Thymus (tissue), 11 donors: ENCODE data around the gene AAK1. TPM values are rescaled to one million over a fixed set of nuclear protein-coding genes. Genes with fewer than 3 reads are reported as not detected.
A peak's percentile ranks its signal among the peaks of the same experiment; 100 is the strongest.

Source experiments
- DNase-seq, 9 donors: peaks; one replicate each; pipeline ENCODE4 v3.0.0-alpha.2; 2013; ENCODE audit warnings: low spot score in 9 of 9, low read depth in 6 of 9, missing footprints in 1 of 9
- H3K27ac ChIP-seq, 2 donors: one replicate each; pipeline ENCODE4 v1.5.1; 2013; ENCODE audit warnings: control low read depth in 1 of 2, low read depth in 1 of 2, low read length in 1 of 2, mild to moderate bottlenecking in 1 of 2, moderate library complexity in 1 of 2
- H3K27me3 ChIP-seq, 2 donors: one replicate each; pipeline ENCODE4 v1.5.1; 2013; ENCODE audit warnings: low read length in 1 of 2; ENCODE audit not compliant: control insufficient read depth in 2 of 2, insufficient read depth in 1 of 2
- H3K36me3 ChIP-seq, 2 donors: one replicate each; pipeline ENCODE4 v1.5.1; 2013; ENCODE audit warnings: low read length in 1 of 2, mild to moderate bottlenecking in 1 of 2, moderate library complexity in 1 of 2; ENCODE audit not compliant: control insufficient read depth in 2 of 2, insufficient read depth in 2 of 2
- H3K4me1 ChIP-seq, 2 donors: one replicate each; pipeline ENCODE4 v1.5.1; 2013; ENCODE audit warnings: low read length in 2 of 2; ENCODE audit not compliant: control insufficient read depth in 2 of 2, insufficient read depth in 2 of 2
- H3K4me3 ChIP-seq, 2 donors: one replicate each; pipeline ENCODE4 v1.5.1; 2013; ENCODE audit warnings: low read length in 2 of 2, control low read depth in 1 of 2, mild to moderate bottlenecking in 1 of 2
- H3K9me3 ChIP-seq, 2 donors: one replicate each; pipeline ENCODE4 v1.5.1; 2013; ENCODE audit warnings: low read length in 1 of 2, mild to moderate bottlenecking in 1 of 2; ENCODE audit not compliant: control insufficient read depth in 2 of 2, insufficient read depth in 1 of 2
- WGBS: extraction: QIAGEN DNeasy Blood & Tissue Kit; methylation state at CpG from one replicate; pipeline ENCODE4 v1.1.7; 2013; 5-methylcytosine and 5-hydroxymethylcytosine counted together
- polyA plus RNA-seq: library from polyadenylated mRNA; stranded (reverse); fragments of 200-250 nt; gene quantifications from one replicate; pipeline ENCODE4 v1.2.3, GENCODE V29; 2013
- total RNA-seq: library from RNA; stranded (reverse); fragments of 120-200 nt; gene quantifications from one replicate; pipeline ENCODE4 v1.2.4, GENCODE V29; 2013
- donor health status: healthy.

AAK1 gene
- total and polyA plus RNA-seq, 2 donors: 17.4 to 26.6 TPM

GRCh38 chr2:69592511-69592910 is 51.0 kb downstream of the AAK1 start:
- Histone ChIP-seq H3K4me1 (no peaks in the 10 kb centered on the region), H3K27me3 (no peaks in the 10 kb centered on the region), H3K27ac (no peak overlapping the region), H3K36me3 (no peaks in the 10 kb centered on the region), H3K9me3 (no peaks in the 10 kb centered on the region), H3K4me3 (no peak overlapping the region)
- DNase-seq: no peak

GRCh38 chr2:69589973-69590652 is 53.4 kb downstream of the AAK1 start:
- Histone ChIP-seq H3K4me1 (no peaks in the 10 kb centered on the region), H3K4me3 (no peak overlapping the region)

GRCh38 chr2:69588945-69589344 is 54.6 kb downstream of the AAK1 start:
- H3K27me3 ChIP-seq: no peaks in the 10 kb centered on the region
- no peaks in the 10 kb centered on the region for H3K36me3 ChIP-seq
- H3K9me3 ChIP-seq: no peaks in the 10 kb centered on the region
- DNase-seq: no peak
- 95% methylated on average over 6 of the region's 6 CpGs for WGBS
- no peak overlapping the region for H3K4me3 ChIP-seq
- H3K27ac ChIP-seq: no peak overlapping the region
- no peaks in the 10 kb centered on the region for H3K4me1 ChIP-seq

More at GRCh38 chr2:69589973-69590652, 53.4 kb downstream of the AAK1 start:
- no peak overlapping the region for H3K27ac ChIP-seq
- H3K9me3 ChIP-seq: no peaks in the 10 kb centered on the region
- H3K27me3 ChIP-seq: no peaks in the 10 kb centered on the region
- H3K36me3 ChIP-seq: no peaks in the 10 kb centered on the region
- no peak for DNase-seq
- WGBS: 71% methylated on average over 8 of the region's 8 CpGs

- no peaks in the 10 kb centered on the region for H3K27me3 ChIP-seq
- no peak for DNase-seq
- H3K36me3 ChIP-seq: no peaks in the 10 kb centered on the region
- peaks cover 0 to 3% of the 10 kb centered on the region in 2 donors for H3K4me1 ChIP-seq
- no peak overlapping the region for H3K4me3 ChIP-seq
- no peak overlapping the region for H3K27ac ChIP-seq
- 97% methylated on average over 3 of the region's 3 CpGs for WGBS
- H3K9me3 ChIP-seq: no peaks in the 10 kb centered on the region
Observed at GRCh38 chr2:69588403-69588802, 55.1 kb downstream of the AAK1 start.

- Histone ChIP-seq H3K4me3 (no peak overlapping the region), H3K9me3 (no peaks in the 10 kb centered on the region), H3K4me1 (peaks cover 13 to 18% of the 10 kb centered on the region in 2 donors), H3K27ac (no peak overlapping the region), H3K27me3 (no peaks in the 10 kb centered on the region), H3K36me3 (no peaks in the 10 kb centered on the region)
- WGBS: 93% methylated on average over 6 of the region's 6 CpGs
- no peak for DNase-seq
Observed at GRCh38 chr2:69585855-69586555, 57.5 kb downstream of the AAK1 start.

- Histone ChIP-seq H3K27me3 (no peaks in the 10 kb centered on the region), H3K9me3 (no peaks in the 10 kb centered on the region), H3K36me3 (peaks cover 0 to under 1% of the 10 kb centered on the region in 2 donors), H3K27ac (no peak overlapping the region), H3K4me1 (peaks cover 13 to 18% of the 10 kb centered on the region in 2 donors), H3K4me3 (no peak overlapping the region)
- 98% methylated on average over 9 of the region's 9 CpGs for WGBS
- DNase-seq: no peak
Observed at GRCh38 chr2:69584127-69584889, 59.2 kb downstream of the AAK1 start.

- no peaks in the 10 kb centered on the region for H3K27me3 ChIP-seq
- 61% methylated on average over 3 of the region's 3 CpGs for WGBS
- peaks cover 0 to 3% of the 10 kb centered on the region in 2 donors for H3K36me3 ChIP-seq
- no peak overlapping the region for H3K4me3 ChIP-seq
- no peak overlapping the region for H3K27ac ChIP-seq
- H3K4me1 ChIP-seq: peaks cover 13 to 19% of the 10 kb centered on the region in 2 donors
- no peak for DNase-seq
- H3K9me3 ChIP-seq: no peaks in the 10 kb centered on the region
Observed at GRCh38 chr2:69583321-69583833, 60.2 kb downstream of the AAK1 start.

GRCh38 chr2:69582582-69583176 is 60.9 kb downstream of the AAK1 start:
- DNase-seq: no peak
- Histone ChIP-seq H3K4me1 (peaks cover 13 to 25% of the 10 kb centered on the region in 2 donors), H3K27me3 (no peaks in the 10 kb centered on the region), H3K9me3 (no peaks in the 10 kb centered on the region), H3K4me3 (no peak overlapping the region), H3K36me3 (peaks cover 0 to 3% of the 10 kb centered on the region in 2 donors), H3K27ac (peak overlapping the region in 1 of 2 donors; percentile 0)
- WGBS: 9% methylated on average over 3 of the region's 3 CpGs
